IPS-15b (cell line): Measurements from ENCODE around the gene HDLBP.

Experiments used
- H3K27me3 ChIP-seq: one replicate; pipeline ENCODE4 v1.6.1; 2013; ENCODE audit warnings: low read length; ENCODE audit not compliant: control insufficient read depth, insufficient read depth
- H3K36me3 ChIP-seq: one replicate; pipeline ENCODE4 v1.6.1; 2013; ENCODE audit warnings: low read length; ENCODE audit not compliant: control insufficient read depth, insufficient read depth
- H3K4me1 ChIP-seq: one replicate; pipeline ENCODE4 v1.6.1; 2013; ENCODE audit warnings: mild to moderate bottlenecking, low read length; ENCODE audit not compliant: control insufficient read depth, insufficient read depth
- H3K4me3 ChIP-seq: one replicate; pipeline ENCODE4 v1.5.1; 2013; ENCODE audit warnings: low read depth, low read length
- H3K9ac ChIP-seq: one replicate; pipeline ENCODE4 v1.6.1; 2013; ENCODE audit warnings: low read depth, mild to moderate bottlenecking, low read length
- H3K9me3 ChIP-seq: one replicate; pipeline ENCODE4 v1.6.1; 2013; ENCODE audit warnings: mild to moderate bottlenecking, low read length; ENCODE audit not compliant: control insufficient read depth, insufficient read depth

Gene HDLBP, protein sequence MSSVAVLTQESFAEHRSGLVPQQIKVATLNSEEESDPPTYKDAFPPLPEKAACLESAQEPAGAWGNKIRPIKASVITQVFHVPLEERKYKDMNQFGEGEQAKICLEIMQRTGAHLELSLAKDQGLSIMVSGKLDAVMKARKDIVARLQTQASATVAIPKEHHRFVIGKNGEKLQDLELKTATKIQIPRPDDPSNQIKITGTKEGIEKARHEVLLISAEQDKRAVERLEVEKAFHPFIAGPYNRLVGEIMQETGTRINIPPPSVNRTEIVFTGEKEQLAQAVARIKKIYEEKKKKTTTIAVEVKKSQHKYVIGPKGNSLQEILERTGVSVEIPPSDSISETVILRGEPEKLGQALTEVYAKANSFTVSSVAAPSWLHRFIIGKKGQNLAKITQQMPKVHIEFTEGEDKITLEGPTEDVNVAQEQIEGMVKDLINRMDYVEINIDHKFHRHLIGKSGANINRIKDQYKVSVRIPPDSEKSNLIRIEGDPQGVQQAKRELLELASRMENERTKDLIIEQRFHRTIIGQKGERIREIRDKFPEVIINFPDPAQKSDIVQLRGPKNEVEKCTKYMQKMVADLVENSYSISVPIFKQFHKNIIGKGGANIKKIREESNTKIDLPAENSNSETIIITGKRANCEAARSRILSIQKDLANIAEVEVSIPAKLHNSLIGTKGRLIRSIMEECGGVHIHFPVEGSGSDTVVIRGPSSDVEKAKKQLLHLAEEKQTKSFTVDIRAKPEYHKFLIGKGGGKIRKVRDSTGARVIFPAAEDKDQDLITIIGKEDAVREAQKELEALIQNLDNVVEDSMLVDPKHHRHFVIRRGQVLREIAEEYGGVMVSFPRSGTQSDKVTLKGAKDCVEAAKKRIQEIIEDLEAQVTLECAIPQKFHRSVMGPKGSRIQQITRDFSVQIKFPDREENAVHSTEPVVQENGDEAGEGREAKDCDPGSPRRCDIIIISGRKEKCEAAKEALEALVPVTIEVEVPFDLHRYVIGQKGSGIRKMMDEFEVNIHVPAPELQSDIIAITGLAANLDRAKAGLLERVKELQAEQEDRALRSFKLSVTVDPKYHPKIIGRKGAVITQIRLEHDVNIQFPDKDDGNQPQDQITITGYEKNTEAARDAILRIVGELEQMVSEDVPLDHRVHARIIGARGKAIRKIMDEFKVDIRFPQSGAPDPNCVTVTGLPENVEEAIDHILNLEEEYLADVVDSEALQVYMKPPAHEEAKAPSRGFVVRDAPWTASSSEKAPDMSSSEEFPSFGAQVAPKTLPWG (N-terminal part only)

GRCh38 chr2:241315093-241315878, at the start of gene HDLBP:
Gene HDLBP, minus strand, starts transcription at chr2:241315672. Its CDS starts 48,803 bp downstream, at chr2:241266869.
- peaks cover 30% of the 10 kb centered on the region for H3K4me1 ChIP-seq

DNA sequence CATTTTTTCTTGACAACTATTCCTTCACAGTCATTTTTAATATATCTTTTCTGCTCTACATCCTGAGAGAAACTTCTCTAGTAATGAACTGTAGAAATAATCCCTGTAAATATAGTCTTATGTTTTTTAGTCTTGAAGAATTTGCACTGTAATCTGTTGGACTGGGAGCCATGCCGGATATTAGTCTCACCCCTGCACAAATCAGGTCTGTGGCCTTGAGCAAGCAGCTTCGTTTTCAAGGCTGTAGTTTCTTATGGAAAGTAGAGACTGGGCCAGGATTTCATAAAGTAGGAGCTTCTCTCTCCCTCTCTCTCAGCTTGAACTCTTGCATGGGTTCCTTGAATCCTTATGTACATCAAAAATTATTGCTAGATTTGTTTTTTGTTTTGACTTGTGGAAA, 49.3 kb upstream of the HDLBP start:
- Histone ChIP-seq H3K4me3 (no peak overlapping the region), H3K36me3 (no peaks in the 10 kb centered on the region), H3K9ac (no peak overlapping the region), H3K27me3 (no peaks in the 10 kb centered on the region), H3K4me1 (peaks cover 9% of the 10 kb centered on the region), H3K9me3 (no peaks in the 10 kb centered on the region)

More at GRCh38 chr2:241315093-241315878, at the start of gene HDLBP:
- Histone ChIP-seq H3K27me3 (no peaks in the 10 kb centered on the region), H3K9ac (peak within 1 kb of the TSS; percentile 100), H3K4me3 (peak within 1 kb of the TSS; percentile 98), H3K9me3 (no peaks in the 10 kb centered on the region), H3K36me3 (peaks cover 2% of the 10 kb centered on the region)

DNA sequence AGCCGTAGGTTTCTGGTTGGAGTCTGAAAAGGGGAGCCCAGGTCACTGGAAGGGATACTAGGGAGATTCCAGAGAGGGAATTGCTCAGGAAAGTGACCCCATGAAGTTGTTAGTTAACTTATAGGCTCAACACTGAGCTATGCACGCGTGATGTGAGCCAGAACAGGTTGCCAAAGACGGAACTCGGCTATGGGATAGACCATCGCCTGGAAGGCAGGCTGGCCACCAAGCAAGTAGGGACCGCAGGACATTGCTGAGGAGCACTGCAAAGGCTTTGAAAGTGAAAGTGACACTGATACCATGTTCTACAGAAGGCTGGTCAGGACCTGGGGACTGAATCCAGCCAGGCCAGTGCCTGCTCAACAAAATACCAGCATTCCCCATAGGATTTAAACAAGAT, 48.0 kb upstream of the HDLBP start:
- H3K9ac ChIP-seq: no peak overlapping the region
- H3K36me3 ChIP-seq: no peaks in the 10 kb centered on the region
- H3K9me3 ChIP-seq: no peaks in the 10 kb centered on the region
- H3K27me3 ChIP-seq: no peaks in the 10 kb centered on the region
- peaks cover 9% of the 10 kb centered on the region for H3K4me1 ChIP-seq
- H3K4me3 ChIP-seq: no peak overlapping the region

DNA sequence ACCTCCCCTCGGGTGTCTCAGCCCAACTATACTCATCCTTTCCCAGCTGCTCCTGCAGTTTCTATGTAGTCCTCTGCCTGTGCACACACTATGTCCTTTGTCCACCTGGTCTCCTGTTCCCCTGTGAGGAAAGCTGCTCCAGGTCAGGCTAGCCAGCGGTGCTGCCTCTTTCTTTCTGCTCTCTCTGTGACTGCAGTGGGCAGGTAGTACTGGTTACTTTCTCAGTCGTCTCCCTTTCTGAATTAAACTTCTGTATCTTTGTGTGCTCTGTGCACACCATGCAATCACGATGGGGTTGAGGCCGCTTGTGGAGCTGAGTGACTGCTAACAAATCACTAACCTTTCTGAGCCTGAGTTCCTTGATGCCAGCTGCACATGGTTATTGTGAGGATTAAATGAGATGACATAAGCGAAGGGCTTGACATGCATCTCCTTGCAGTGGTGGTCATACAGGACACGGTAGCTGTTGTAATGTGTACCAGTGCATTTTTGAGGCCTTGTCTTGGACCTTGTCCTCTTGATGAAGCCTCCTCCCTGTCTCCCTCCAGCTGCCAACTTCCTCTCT, 44.1 kb upstream of the HDLBP start:
- no peaks in the 10 kb centered on the region for H3K9me3 ChIP-seq
- H3K9ac ChIP-seq: no peak overlapping the region
- no peaks in the 10 kb centered on the region for H3K36me3 ChIP-seq
- H3K27me3 ChIP-seq: no peaks in the 10 kb centered on the region
- no peak overlapping the region for H3K4me3 ChIP-seq
- peaks cover 2% of the 10 kb centered on the region for H3K4me1 ChIP-seq

- no peak overlapping the region for H3K4me3 ChIP-seq
- no peaks in the 10 kb centered on the region for H3K27me3 ChIP-seq
- H3K36me3 ChIP-seq: no peaks in the 10 kb centered on the region
- no peak overlapping the region for H3K9ac ChIP-seq
- H3K9me3 ChIP-seq: no peaks in the 10 kb centered on the region
- peaks cover 3% of the 10 kb centered on the region for H3K4me1 ChIP-seq
These were observed 43.0 kb upstream of the HDLBP start for GRCh38 chr2:241358470-241358869.

DNA sequence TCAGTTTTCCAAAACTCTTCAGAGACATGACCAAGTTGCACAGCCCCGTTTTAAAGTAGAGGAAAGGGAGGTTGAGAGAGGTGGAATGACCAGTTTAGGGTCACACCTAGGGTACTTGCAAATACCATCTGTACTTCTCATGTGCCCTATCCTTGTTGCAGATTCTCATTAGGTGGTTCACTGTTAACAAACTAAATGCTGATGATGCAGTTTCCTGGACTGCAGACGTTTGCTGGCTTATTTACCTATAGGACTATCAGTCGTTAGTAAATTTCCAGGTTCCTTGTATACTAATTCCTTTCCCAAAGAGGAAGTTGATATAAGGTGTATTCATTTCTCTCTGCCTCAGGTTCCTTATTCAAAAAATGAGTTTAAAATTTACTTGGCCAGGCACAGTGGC, 42.1 kb upstream of the HDLBP start:
- peaks cover 3% of the 10 kb centered on the region for H3K4me1 ChIP-seq
- no peaks in the 10 kb centered on the region for H3K9me3 ChIP-seq
- H3K4me3 ChIP-seq: peak overlapping the region; percentile 77
- H3K9ac ChIP-seq: no peak overlapping the region
- peaks cover 2% of the 10 kb centered on the region for H3K36me3 ChIP-seq
- H3K27me3 ChIP-seq: no peaks in the 10 kb centered on the region

DNA sequence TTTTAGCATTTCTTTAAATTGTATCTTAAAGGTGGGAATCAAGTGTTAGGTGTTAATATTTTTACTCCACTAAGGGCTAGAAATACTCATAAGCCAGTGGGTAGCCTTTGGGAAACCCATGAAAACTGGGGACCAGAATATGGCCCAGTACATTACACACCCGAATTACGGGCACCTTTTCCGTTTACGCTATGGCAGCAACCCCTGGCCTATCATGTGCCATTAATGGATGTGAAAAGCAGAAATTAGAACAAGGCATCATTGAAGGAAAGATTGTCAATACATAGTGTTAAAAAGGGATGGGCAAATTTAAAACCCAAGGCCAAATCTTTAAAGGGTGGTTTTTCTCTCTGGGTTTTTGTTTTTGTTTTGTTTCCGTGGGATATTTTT, 41.4 kb upstream of the HDLBP start:
- Histone ChIP-seq H3K27me3 (no peaks in the 10 kb centered on the region), H3K9ac (peak overlapping the region; percentile 68), H3K4me1 (peaks cover 3% of the 10 kb centered on the region), H3K9me3 (no peaks in the 10 kb centered on the region), H3K4me3 (peak overlapping the region; percentile 77), H3K36me3 (peaks cover 7% of the 10 kb centered on the region)

- peak within 1 kb of the TSS; percentile 68 for H3K9ac ChIP-seq
- H3K9me3 ChIP-seq: no peaks in the 10 kb centered on the region
- peaks cover 13% of the 10 kb centered on the region for H3K36me3 ChIP-seq
- H3K4me1 ChIP-seq: peaks cover 3% of the 10 kb centered on the region
- H3K27me3 ChIP-seq: no peaks in the 10 kb centered on the region
- H3K4me3 ChIP-seq: peak within 1 kb of the TSS; percentile 82
These were observed 40.8 kb upstream of the HDLBP start, which contains the start of gene FARP2 for GRCh38 chr2:241355983-241356870. Gene FARP2, plus strand, starts transcription at chr2:241356285. Its CDS starts 16,823 bp downstream, at chr2:241373108.

DNA sequence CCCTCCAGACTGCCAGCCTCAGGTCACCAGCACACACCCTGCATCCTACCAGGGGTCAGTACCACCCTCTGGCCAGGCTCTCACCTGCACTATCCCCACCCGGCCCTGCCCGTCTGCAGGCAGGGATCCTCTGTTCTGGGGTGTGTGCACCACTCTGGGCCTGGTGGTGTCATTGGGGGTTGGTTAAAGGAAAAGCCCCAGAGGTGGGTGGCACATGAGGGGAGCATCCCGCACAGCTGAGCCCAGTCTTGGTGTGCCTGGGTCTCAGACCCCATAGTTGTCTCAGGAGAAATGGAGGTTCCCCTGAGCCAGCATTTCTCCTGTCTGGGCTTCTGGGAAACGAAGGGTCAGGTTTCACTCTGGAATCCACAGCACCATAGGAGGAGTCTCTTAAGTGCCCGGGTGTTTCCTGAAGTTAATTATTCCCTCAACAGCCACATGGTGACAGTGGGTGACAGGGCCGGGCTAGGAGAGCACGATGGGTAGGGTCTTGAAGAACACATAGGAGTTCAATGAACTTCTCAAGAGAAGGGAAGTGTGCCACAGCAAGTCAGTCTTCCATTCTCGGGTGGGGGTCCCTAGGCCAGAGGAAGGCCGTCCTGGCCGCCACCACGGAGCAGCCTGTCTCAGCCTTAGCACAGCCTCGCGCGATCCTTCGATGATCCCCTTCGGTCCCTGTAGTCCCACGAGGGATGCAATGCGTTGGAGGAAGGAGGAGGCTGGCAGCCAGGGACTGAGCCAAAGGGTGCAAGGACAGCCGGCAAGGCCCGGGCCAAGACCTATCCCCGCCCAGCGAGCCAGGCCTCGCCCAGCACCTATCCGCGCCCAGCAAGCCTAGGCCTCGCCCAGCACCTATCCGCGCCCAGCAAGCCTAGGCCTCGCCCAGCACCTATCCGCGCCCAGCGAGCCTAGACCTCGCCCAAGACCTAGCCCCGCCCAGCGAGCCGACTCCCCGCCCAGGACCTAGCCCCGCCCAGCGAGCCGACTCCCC, 39.5 kb upstream of the HDLBP start:
- peaks cover 3% of the 10 kb centered on the region for H3K4me1 ChIP-seq
- H3K9ac ChIP-seq: peak overlapping the region; percentile 54
- H3K36me3 ChIP-seq: peaks cover 25% of the 10 kb centered on the region
- no peaks in the 10 kb centered on the region for H3K9me3 ChIP-seq
- peak overlapping the region; percentile 82 for H3K4me3 ChIP-seq
- no peaks in the 10 kb centered on the region for H3K27me3 ChIP-seq
